B cell (primary cell): ENCODE measurements around the gene LRRC26. TPM values are rescaled to one million over a fixed set of nuclear protein-coding genes. Genes with fewer than 3 reads are reported as not detected.

Experiments
- ATAC-seq: fragments of 200-7000 bp; cut with Tn5 transposase; one replicate; pipeline ENCODE4 v1.10.0; 2021; ENCODE audit warnings: low read depth, mild to moderate bottlenecking, moderate number of reproducible peaks, moderate library complexity
- CTCF ChIA-PET: fragments of 350-600 bp; sonication (Branson Sonifier 250); formaldehyde crosslinking; loops from one replicate; lab custom pipeline; 2021; ENCODE audit warnings: antibody characterized with exemption, inconsistent platforms; lab: Charles Lee
- POLR2A ChIA-PET: fragments of 350-600 bp; sonication (Branson Sonifier 250); formaldehyde crosslinking; loops from one replicate; lab custom pipeline; 2021; ENCODE audit warnings: antibody characterized with exemption; lab: Charles Lee
- DNase-seq: peaks from one replicate; pipeline ENCODE4 v3.0.0; 2013
- H2AFZ ChIP-seq: 2 replicates; pipeline ENCODE4 v1.6.1; 2012; ENCODE audit warnings: mild to moderate bottlenecking, low read depth, low read length; ENCODE audit not compliant: insufficient read depth, poor library complexity, severe bottlenecking
- H3K27ac ChIP-seq, 2 donors: 1 replicate in 1 of 2; 2 replicates in 1 of 2; pipeline ENCODE4 v1.5.1; 2012 to 2013; ENCODE audit warnings: low read length in 2 of 2, mild to moderate bottlenecking in 2 of 2, moderate library complexity in 1 of 2
- H3K27me3 ChIP-seq, 4 experiments: fragments of 200-600 bp in 1 of 4; sonication (generic) in 1 of 4; replicated peaks in 1 of 4; 1 replicate in 2 of 4; 2 replicates in 2 of 4; pipeline versions ENCODE4 v1.6.1 to v1.7.0; 2013 to 2016; ENCODE audit warnings: low read length in 3 of 4, mild to moderate bottlenecking in 2 of 4, mixed read lengths in 1 of 4, moderate library complexity in 1 of 4; ENCODE audit not compliant: insufficient read depth in 4 of 4, control insufficient read depth in 3 of 4; ENCODE audit errors: control extremely low read depth in 1 of 4
- H3K36me3 ChIP-seq, 2 experiments: replicated peaks in 1 of 2; 1 replicate in 1 of 2; 2 replicates in 1 of 2; pipeline versions ENCODE4 v1.6.1 to v1.7.1; 2013; ENCODE audit warnings: low read length in 1 of 2; ENCODE audit not compliant: insufficient read depth in 2 of 2, control insufficient read depth in 1 of 2; ENCODE audit errors: control extremely low read depth in 1 of 2, extremely low read depth in 1 of 2
- H3K4me1 ChIP-seq, 2 donors: fragments of 200-600 bp in 1 of 2; sonication (generic) in 1 of 2; 1 replicate in 1 of 2; 2 replicates in 1 of 2; pipeline versions ENCODE4 v1.5.1 to v1.6.1; 2013 to 2017; ENCODE audit warnings: low read length in 2 of 2; ENCODE audit not compliant: control insufficient read depth in 2 of 2, insufficient read depth in 2 of 2
- H3K4me2 ChIP-seq: replicated peaks from 2 replicates; pipeline ENCODE3; 2012; ENCODE audit warnings: mild to moderate bottlenecking, low read depth, low read length; ENCODE audit not compliant: poor library complexity, severe bottlenecking
- H3K4me3 ChIP-seq, 5 experiments: fragments of 200-600 bp in 1 of 5; sonication (generic) in 1 of 5; 1 replicate in 3 of 5; 2 replicates in 2 of 5; pipeline versions ENCODE4 v1.5.1 to v1.7.0; 2011 to 2016; ENCODE audit warnings: low read length in 4 of 5, mild to moderate bottlenecking in 4 of 5, low read depth in 2 of 5, control low read depth in 1 of 5, moderate library complexity in 1 of 5; ENCODE audit not compliant: insufficient read depth in 1 of 5; ENCODE audit errors: control extremely low read depth in 1 of 5, extremely low read depth in 1 of 5
- H3K79me2 ChIP-seq: fragments of 200-600 bp; sonication (generic); one replicate; pipeline ENCODE4 v1.6.0; 2016; ENCODE audit warnings: low read length; ENCODE audit not compliant: control insufficient read depth, insufficient read depth
- H3K9ac ChIP-seq: fragments of 200-600 bp; sonication (generic); 2 replicates; pipeline ENCODE4 v1.6.1; 2017; ENCODE audit warnings: mild to moderate bottlenecking, low read length, moderate library complexity
- H3K9me3 ChIP-seq, 3 donors: one replicate each; pipeline versions ENCODE4 v1.6.1 to v1.7.1; 2013; ENCODE audit warnings: low read length in 2 of 3; ENCODE audit not compliant: control insufficient read depth in 2 of 3, insufficient read depth in 1 of 3; ENCODE audit errors: control extremely low read depth in 1 of 3
- H4K20me1 ChIP-seq: 2 replicates; pipeline ENCODE4 v1.6.0; 2012; ENCODE audit warnings: mild to moderate bottlenecking, low read length; ENCODE audit not compliant: insufficient read depth, control insufficient read depth, poor library complexity, severe bottlenecking
- H3K27ac Mint-ChIP-seq: one replicate; pipeline ENCODE4 v1.8.0; 2021; ENCODE audit warnings: mixed read lengths
- H3K27me3 Mint-ChIP-seq: one replicate; pipeline ENCODE4 v1.8.0; 2021; ENCODE audit warnings: mixed read lengths
- H3K4me1 Mint-ChIP-seq: one replicate; pipeline ENCODE4 v1.8.0; 2021; ENCODE audit warnings: mixed read lengths
- H3K4me3 Mint-ChIP-seq: one replicate; pipeline ENCODE4 v1.8.0; 2021; ENCODE audit warnings: mixed read lengths
- H3K9me3 Mint-ChIP-seq: one replicate; pipeline ENCODE4 v1.8.0; 2022; ENCODE audit warnings: mixed read lengths; ENCODE audit not compliant: insufficient read depth
- CTCF ChIP-seq: fragments of 200-600 bp; IDR thresholded peaks from one replicate; pipeline ENCODE4 v1.8.0; 2022; ENCODE audit warnings: antibody characterized with exemption, mild to moderate bottlenecking
- EZH2 ChIP-seq: IDR thresholded peaks from 2 replicates; pipeline ENCODE4 v1.6.1; 2012; ENCODE audit warnings: borderline replicate concordance, low read depth, mild to moderate bottlenecking, moderate library complexity, low read length; ENCODE audit not compliant: insufficient read depth, poor library complexity, severe bottlenecking
- WGBS: methylation state at CpG from one replicate; pipeline ENCODE4 v1.1.5; 2013; ENCODE audit warnings: missing lambda C conversion rate; ENCODE audit not compliant: insufficient coverage; 5-methylcytosine and 5-hydroxymethylcytosine counted together
- intact Hi-C: fragments of 100-400 bp; cut with micrococcal nuclease; formaldehyde crosslinking; loops from one replicate; pipeline ENCODE4 v1.10.0; 2022
- polyA plus RNA-seq: library from polyadenylated mRNA; depleted of rRNA; stranded (reverse); fragments of >200 nt; gene quantifications from 2 replicates; pipeline ENCODE4 v1.2.3, GENCODE V29; 2012
- total RNA-seq, 2 donors: library from RNA; stranded (reverse); fragments of 120-200 nt in 1 of 2; gene quantifications; 1 replicate in 1 of 2; 2 replicates in 1 of 2; pipeline versions ENCODE4 v1.2.3 to v1.2.4, GENCODE V29; 2013 to 2022

The LRRC26 gene
- total and polyA plus RNA-seq, 2 donors (not counting 1 experiment from before 2014, with no cell fraction given): not detected

DNA sequence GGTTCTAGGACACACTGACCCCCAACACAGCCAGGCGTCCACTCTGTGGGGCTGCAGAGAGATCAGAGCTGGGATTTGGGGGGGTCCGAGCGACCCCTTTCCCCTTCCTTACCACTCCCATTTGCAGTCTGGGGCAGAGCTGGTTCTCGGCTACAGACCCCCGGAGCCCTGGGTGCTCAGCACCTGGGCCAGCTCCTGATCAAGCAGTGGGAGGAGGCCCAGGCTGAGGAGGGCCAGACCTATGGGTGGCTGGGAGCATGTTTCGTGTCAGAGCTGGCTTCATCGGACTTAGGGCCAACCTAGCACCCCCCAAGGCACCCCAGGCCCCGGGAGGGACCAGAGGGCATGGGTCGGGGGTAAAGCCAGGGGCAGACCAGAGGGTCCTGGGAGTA lies 23.3 kb downstream of the LRRC26 start:
- Histone ChIP-seq H3K4me1 (peaks cover 0 to 12% of the 10 kb centered on the region in 2 donors), H3K4me2 (no peak overlapping the region), H2AFZ (no peak overlapping the region), H3K36me3 (no peaks in the 10 kb centered on the region), H3K27me3 (peaks cover 0 to 39% (median 4%) of the 10 kb centered on the region in 4 experiments), H3K9me3 (peaks cover 0 to 22% (median 0%) of the 10 kb centered on the region in 3 donors), H3K4me3 (no peak overlapping the region), H3K9ac (no peak overlapping the region), H3K79me2 (no peaks in the 10 kb centered on the region), H3K27ac (no peak overlapping the region), H4K20me1 (no peaks in the 10 kb centered on the region)
- DNase-seq: no peak
- POLR2A ChIA-PET: interaction anchor here (0.6 kb wide), 2 partner anchors 8 to 19 kb away, joined by 4 to 5 read pairs; no protein-coding TSS in a partner anchor
- Mint-ChIP-seq H3K4me3 (no peak overlapping the region), H3K27me3 (peaks cover 26% of the 10 kb centered on the region), H3K9me3 (no peaks in the 10 kb centered on the region), H3K27ac (no peak overlapping the region), H3K4me1 (peaks cover 7% of the 10 kb centered on the region)
- WGBS: 52% methylated on average over 4 of the region's 9 CpGs
- ATAC-seq: no peak
- CTCF ChIA-PET: no interaction called here
- intact Hi-C loops: no loop called here
- TF ChIP-seq CTCF (no peak), EZH2 (no peak)

DNA sequence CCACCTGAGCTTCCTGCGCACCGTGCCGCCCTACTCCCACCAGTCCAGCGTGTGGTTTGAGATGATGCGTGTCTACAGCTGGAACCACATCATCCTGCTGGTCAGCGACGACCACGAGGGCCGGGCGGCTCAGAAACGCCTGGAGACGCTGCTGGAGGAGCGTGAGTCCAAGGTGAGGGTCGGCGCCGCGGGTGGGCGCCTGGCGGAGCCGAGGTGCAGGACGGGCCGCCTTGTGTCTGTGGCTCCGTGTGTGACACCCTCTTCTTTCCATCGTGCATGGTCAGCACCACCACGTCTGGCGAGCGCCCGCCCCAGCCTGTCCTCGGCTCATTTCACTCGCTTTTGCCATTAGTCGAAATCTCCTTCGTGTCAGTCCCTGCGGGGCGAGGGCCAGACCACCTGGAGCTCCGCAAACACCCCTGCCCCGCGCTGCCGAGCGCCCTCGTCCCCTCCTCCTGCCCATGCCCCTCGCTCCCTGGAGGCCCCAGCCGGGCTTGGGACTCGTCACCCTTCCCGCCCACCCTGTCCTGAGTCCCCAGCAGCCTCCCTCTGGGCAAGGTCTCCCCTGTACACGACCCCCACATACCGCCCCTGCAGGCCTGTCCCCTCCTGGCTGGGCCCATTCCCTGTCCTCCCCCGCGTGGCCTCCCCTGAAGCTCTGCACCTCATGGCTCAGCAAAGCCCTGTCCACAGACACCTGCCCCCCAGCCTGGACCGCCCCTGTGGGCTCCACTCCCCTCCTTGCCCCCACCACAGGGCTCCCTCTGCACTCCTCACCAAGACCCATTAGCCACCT lies 23.9 kb downstream of the LRRC26 start:
- POLR2A ChIA-PET: interaction anchor here (0.6 kb wide), 1 partner anchor 8 kb away, joined by 5 read pairs; no protein-coding TSS in a partner anchor
- no peak overlapping the region for H3K27ac ChIP-seq
- H3K4me3 Mint-ChIP-seq: no peak overlapping the region

More for the DNA sequence above, 23.9 kb downstream of the LRRC26 start:
- no peaks in the 10 kb centered on the region for H3K9me3 Mint-ChIP-seq
- Histone ChIP-seq H3K36me3 (no peaks in the 10 kb centered on the region), H3K27me3 (peaks cover 0 to 44% (median 7%) of the 10 kb centered on the region in 4 experiments), H2AFZ (no peak overlapping the region), H3K4me1 (peaks cover 0 to 6% of the 10 kb centered on the region in 2 donors), H3K79me2 (no peaks in the 10 kb centered on the region), H3K9me3 (peaks cover 0 to 22% (median 0%) of the 10 kb centered on the region in 3 donors), H4K20me1 (no peaks in the 10 kb centered on the region), H3K9ac (no peak overlapping the region), H3K4me3 (no peak overlapping the region), H3K4me2 (no peak overlapping the region)
- 64% methylated on average over 48 of the region's 49 CpGs for WGBS
- TF ChIP-seq CTCF (no peak), EZH2 (no peak)
- peaks cover 3% of the 10 kb centered on the region for H3K4me1 Mint-ChIP-seq
- ATAC-seq (no peak), DNase-seq (no peak)
- peaks cover 31% of the 10 kb centered on the region for H3K27me3 Mint-ChIP-seq
- no peak overlapping the region for H3K27ac Mint-ChIP-seq
- CTCF ChIA-PET: no interaction called here
- intact Hi-C loops: no loop called here
